HAP-1 (cell line): Measurements from ENCODE around the gene AP1M1.

Experiments
- DNase-seq, 2 experiments: peaks; one replicate each; pipeline ENCODE4 v3.0.0-alpha.2; 2016 to 2020; ENCODE audit warnings: low spot score in 2 of 2
- H3K27me3 ChIP-seq: fragments of 250-450 bp; sonication (Bioruptor Pico); 2 replicates; pipeline ENCODE4 v1.5.1; 2020; ENCODE audit warnings: low read depth, mild to moderate bottlenecking, moderate library complexity
- H3K36me3 ChIP-seq: fragments of 250-450 bp; sonication (Bioruptor Pico); replicated peaks from 2 replicates; pipeline ENCODE4 v1.5.1; 2020; ENCODE audit warnings: mild to moderate bottlenecking
- H3K4me1 ChIP-seq: fragments of 250-450 bp; sonication (Bioruptor Pico); 2 replicates; pipeline ENCODE4 v1.5.1; 2020; ENCODE audit warnings: mild to moderate bottlenecking
- H3K4me3 ChIP-seq: fragments of 250-450 bp; sonication (Bioruptor Pico); 2 replicates; pipeline ENCODE4 v1.5.1; 2020; ENCODE audit warnings: mild to moderate bottlenecking, moderate library complexity
- H3K9me3 ChIP-seq: fragments of 250-450 bp; sonication (Bioruptor Pico); 2 replicates; pipeline ENCODE4 v1.5.1; 2020; ENCODE audit warnings: mild to moderate bottlenecking, moderate library complexity
- in situ Hi-C: fragments of 300-500 bp; cut with MboI; formaldehyde crosslinking; loops from 3 replicates; pipeline ENCODE4 v1.14.3; 2020; ENCODE audit warnings: low sequenced_read_pairs, inconsistent platforms, mixed read lengths

AP1M1 gene

GRCh38 chr19:16197622-16198369 is at the start of gene AP1M1:
Gene AP1M1 (plus strand): TSS chr19:16197911. CDS start chr19:16198027, 116 bp downstream.
- no peaks in the 10 kb centered on the region for H3K9me3 ChIP-seq
- no peaks in the 10 kb centered on the region for H3K27me3 ChIP-seq
- peaks cover 8% of the 10 kb centered on the region for H3K4me1 ChIP-seq
- DNase-seq: peak; percentile 97 to 99
- in situ Hi-C loops: no loop called here
- peaks cover 8% of the 10 kb centered on the region; the same call in 1 of the 2 replicates for H3K36me3 ChIP-seq
- H3K4me3 ChIP-seq: peak within 1 kb of the TSS; percentile 96

GRCh38 chr19:16148443-16149229 is 49.1 kb upstream of the AP1M1 start:
- H3K9me3 ChIP-seq: no peaks in the 10 kb centered on the region
- no peaks in the 10 kb centered on the region for H3K36me3 ChIP-seq
- H3K27me3 ChIP-seq: no peaks in the 10 kb centered on the region
- in situ Hi-C loops: no loop called here
- no peaks in the 10 kb centered on the region for H3K4me1 ChIP-seq
- H3K4me3 ChIP-seq: no peak overlapping the region
- no peak for DNase-seq

DNA sequence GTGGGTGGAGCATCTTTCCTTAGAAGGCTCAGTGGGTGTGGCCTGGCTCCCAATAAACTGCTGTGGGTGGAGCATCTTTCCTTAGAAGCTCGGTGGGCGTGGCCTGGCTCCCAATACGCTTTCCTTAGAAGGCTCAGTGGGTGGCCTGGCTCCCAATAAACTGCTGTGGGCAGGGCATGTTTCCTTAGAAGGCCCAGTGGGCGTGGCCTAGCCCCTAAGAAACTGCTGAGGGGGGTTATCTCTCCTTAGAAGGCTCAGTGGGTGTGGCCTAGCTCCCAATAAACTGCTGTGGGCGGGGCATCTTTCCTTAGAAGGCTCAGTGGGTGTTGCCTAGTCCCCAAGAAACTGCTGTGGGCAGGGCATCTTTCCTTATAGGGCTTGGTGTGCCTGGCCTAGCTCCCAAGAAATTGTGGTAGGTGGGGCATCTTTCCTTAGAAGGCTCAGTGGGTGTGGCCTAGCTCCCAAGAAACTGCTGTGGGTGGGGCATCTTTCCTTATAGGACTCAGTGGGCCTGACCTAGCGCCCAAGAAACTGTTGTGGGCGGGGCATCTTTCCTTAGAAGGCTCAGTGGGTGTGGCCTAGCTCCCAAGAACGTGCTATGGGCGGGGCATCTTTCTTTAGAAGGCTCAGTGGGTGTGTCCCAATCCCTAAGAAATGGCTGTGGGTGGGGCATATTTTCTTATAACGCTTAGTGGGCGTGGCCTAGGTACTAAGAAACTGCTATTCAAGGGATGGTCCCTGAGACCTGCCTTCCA is 44.0 kb upstream of the AP1M1 start:
- Histone ChIP-seq H3K9me3 (no peaks in the 10 kb centered on the region), H3K4me1 (no peaks in the 10 kb centered on the region), H3K36me3 (no peaks in the 10 kb centered on the region), H3K4me3 (no peak overlapping the region), H3K27me3 (no peaks in the 10 kb centered on the region)
- in situ Hi-C loops: no loop called here
- DNase-seq: peak in 1 of 2 experiments; percentile 50

GRCh38 chr19:16154557-16154956 is 43.2 kb upstream of the AP1M1 start:
- no peak for DNase-seq
- H3K36me3 ChIP-seq: no peaks in the 10 kb centered on the region
- no peaks in the 10 kb centered on the region for H3K4me1 ChIP-seq
- H3K27me3 ChIP-seq: no peaks in the 10 kb centered on the region
- in situ Hi-C loops: no loop called here
- no peak overlapping the region for H3K4me3 ChIP-seq
- H3K9me3 ChIP-seq: no peaks in the 10 kb centered on the region

- Histone ChIP-seq H3K27me3 (no peaks in the 10 kb centered on the region), H3K36me3 (no peaks in the 10 kb centered on the region), H3K9me3 (no peaks in the 10 kb centered on the region), H3K4me1 (no peaks in the 10 kb centered on the region), H3K4me3 (no peak overlapping the region)
- in situ Hi-C loops: no loop called here
- DNase-seq: no peak
These were observed 42.6 kb upstream of the AP1M1 start for GRCh38 chr19:16155128-16155527.

- Histone ChIP-seq H3K27me3 (no peaks in the 10 kb centered on the region), H3K9me3 (no peaks in the 10 kb centered on the region), H3K4me1 (no peaks in the 10 kb centered on the region), H3K36me3 (no peaks in the 10 kb centered on the region), H3K4me3 (no peak overlapping the region)
- no peak for DNase-seq
- in situ Hi-C loops: no loop called here
These were observed 40.8 kb upstream of the AP1M1 start for GRCh38 chr19:16156904-16157303.

GRCh38 chr19:16157601-16158000 is 40.1 kb upstream of the AP1M1 start:
- Histone ChIP-seq H3K4me1 (no peaks in the 10 kb centered on the region), H3K36me3 (no peaks in the 10 kb centered on the region), H3K4me3 (no peak overlapping the region), H3K27me3 (no peaks in the 10 kb centered on the region), H3K9me3 (no peaks in the 10 kb centered on the region)
- DNase-seq: no peak
- in situ Hi-C loops: no loop called here

- DNase-seq: no peak
- Histone ChIP-seq H3K27me3 (no peaks in the 10 kb centered on the region), H3K36me3 (no peaks in the 10 kb centered on the region), H3K4me3 (no peak overlapping the region), H3K9me3 (no peaks in the 10 kb centered on the region), H3K4me1 (no peaks in the 10 kb centered on the region)
- in situ Hi-C loops: no loop called here
These were observed 38.1 kb upstream of the AP1M1 start for GRCh38 chr19:16159655-16160054.

DNA sequence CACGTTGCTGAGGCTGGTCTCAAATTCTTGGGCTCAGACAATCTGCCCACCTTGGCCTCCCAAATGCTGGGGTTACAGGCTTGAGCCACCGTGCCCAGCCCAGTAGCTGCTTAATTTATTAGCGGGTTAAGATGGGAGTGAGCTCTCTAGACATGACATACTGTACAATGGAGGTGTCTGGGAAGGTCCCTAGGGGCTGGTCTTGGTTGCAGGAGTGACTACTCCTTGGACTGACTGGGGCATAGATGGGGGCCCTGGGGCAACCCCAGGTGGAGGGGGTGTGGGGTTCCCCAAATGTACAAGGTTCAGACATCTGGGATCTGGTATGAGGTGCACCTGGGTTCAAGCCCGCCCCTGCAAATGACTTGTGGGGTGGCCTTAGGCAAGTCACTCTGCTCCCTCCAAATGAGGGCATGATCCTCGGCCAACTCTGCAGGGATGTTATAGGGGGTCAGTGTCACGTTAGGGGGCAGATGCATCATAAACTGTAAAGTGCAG is 37.2 kb upstream of the AP1M1 start:
- no peak for DNase-seq
- no peaks in the 10 kb centered on the region for H3K36me3 ChIP-seq
- in situ Hi-C loops: no loop called here
- H3K9me3 ChIP-seq: no peaks in the 10 kb centered on the region
- no peaks in the 10 kb centered on the region for H3K4me1 ChIP-seq
- no peak overlapping the region for H3K4me3 ChIP-seq
- no peaks in the 10 kb centered on the region for H3K27me3 ChIP-seq

GRCh38 chr19:16160943-16161560 is 36.7 kb upstream of the AP1M1 start:
- DNase-seq: no peak
- H3K4me3 ChIP-seq: no peak overlapping the region
- H3K27me3 ChIP-seq: no peaks in the 10 kb centered on the region
- no peaks in the 10 kb centered on the region for H3K4me1 ChIP-seq
- H3K36me3 ChIP-seq: no peaks in the 10 kb centered on the region
- H3K9me3 ChIP-seq: no peaks in the 10 kb centered on the region
- in situ Hi-C loops: no loop called here

GRCh38 chr19:16161840-16162239 is 35.9 kb upstream of the AP1M1 start:
- no peak for DNase-seq
- Histone ChIP-seq H3K27me3 (no peaks in the 10 kb centered on the region), H3K4me3 (no peak overlapping the region)

GRCh38 chr19:16164222-16164890 is 33.4 kb upstream of the AP1M1 start:
- H3K4me1 ChIP-seq: no peaks in the 10 kb centered on the region; the same call in 1 of the 2 replicates
- H3K9me3 ChIP-seq: no peaks in the 10 kb centered on the region
- DNase-seq: no peak
- in situ Hi-C loops: no loop called here
- no peaks in the 10 kb centered on the region for H3K36me3 ChIP-seq
- H3K4me3 ChIP-seq: no peak overlapping the region
- no peaks in the 10 kb centered on the region for H3K27me3 ChIP-seq

More at GRCh38 chr19:16161840-16162239, 35.9 kb upstream of the AP1M1 start:
- Histone ChIP-seq H3K9me3 (no peaks in the 10 kb centered on the region), H3K36me3 (no peaks in the 10 kb centered on the region), H3K4me1 (no peaks in the 10 kb centered on the region)
- in situ Hi-C loops: no loop called here

- in situ Hi-C loops: no loop called here
- Histone ChIP-seq H3K9me3 (no peaks in the 10 kb centered on the region), H3K36me3 (no peaks in the 10 kb centered on the region), H3K27me3 (no peaks in the 10 kb centered on the region), H3K4me1 (no peaks in the 10 kb centered on the region; the same call in 1 of the 2 replicates), H3K4me3 (no peak overlapping the region)
- DNase-seq: no peak
These were observed 31.3 kb upstream of the AP1M1 start for GRCh38 chr19:16166417-16166816.
